ENCODE results near the gene KIF11. TPM values are rescaled to one million over a fixed set of nuclear protein-coding genes. Genes with fewer than 3 reads are reported as not detected.

KIF11 gene
- total and polyA plus RNA-seq, 5 experiments from 2014 or later: 0.20 to 0.96 (median 0.55) TPM

DNA sequence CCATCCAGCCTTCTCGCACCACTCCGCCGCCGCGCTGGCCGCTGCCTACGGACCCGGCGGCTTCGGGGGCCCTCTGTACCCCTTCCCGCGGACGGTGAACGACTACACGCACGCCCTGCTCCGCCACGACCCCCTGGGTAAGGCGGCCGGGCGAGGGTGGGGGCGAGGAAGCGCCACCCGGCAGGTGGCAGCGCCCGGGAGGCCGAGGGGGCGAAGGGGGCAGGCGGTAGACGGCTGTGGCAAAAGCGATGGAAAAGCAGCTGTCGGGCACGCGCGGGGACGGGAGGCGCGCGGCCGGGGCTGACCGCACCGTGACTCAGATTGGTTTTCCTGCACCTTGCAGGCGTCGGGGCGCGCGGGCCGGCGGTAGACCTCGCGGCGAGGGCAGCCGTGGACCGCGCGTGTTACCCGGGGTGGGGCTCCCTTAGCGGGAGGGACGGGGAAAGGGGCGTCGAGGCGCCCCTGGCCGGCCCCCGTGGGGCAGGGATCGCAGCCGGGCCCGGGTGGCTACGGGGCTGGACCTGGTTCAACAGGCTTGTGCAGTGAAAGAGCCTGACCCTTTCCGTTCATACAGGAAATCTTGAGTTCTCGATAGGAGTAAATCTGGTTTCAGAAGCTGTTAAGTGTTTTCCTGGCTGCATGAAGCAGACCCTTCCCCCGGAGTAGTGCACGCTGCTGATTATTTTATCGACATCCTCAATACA lies 97.4 kb downstream of the KIF11 start:
- Mint-ChIP-seq H3K4me3 (peak overlapping the region; percentile 71 to 88 (median 78)), H3K9me3 (peaks cover 0 to 13% (median 3%) of the 10 kb centered on the region in 9 donors), H3K36me3 (peaks cover 0 to 15% (median 6%) of the 10 kb centered on the region in 3 donors), H3K27ac (peak overlapping the region in 2 of 10 donors; percentile 67 to 78), H3K4me1 (peaks cover 14 to 46% (median 27%) of the 10 kb centered on the region in 4 donors), H3K27me3 (peaks cover 38 to 75% (median 43%) of the 10 kb centered on the region in 5 donors)
- POLR2A ChIA-PET: interaction anchor here (2.0 kb wide), 1 partner anchor 158 kb away, joined by 9 read pairs; the partner anchor contains the start of gene EXOC6
- peak in 5 of 10 donors; percentile 14 to 61 (median 27) for DNase-seq
- peak; percentile 50 to 57 for ATAC-seq

DNA sequence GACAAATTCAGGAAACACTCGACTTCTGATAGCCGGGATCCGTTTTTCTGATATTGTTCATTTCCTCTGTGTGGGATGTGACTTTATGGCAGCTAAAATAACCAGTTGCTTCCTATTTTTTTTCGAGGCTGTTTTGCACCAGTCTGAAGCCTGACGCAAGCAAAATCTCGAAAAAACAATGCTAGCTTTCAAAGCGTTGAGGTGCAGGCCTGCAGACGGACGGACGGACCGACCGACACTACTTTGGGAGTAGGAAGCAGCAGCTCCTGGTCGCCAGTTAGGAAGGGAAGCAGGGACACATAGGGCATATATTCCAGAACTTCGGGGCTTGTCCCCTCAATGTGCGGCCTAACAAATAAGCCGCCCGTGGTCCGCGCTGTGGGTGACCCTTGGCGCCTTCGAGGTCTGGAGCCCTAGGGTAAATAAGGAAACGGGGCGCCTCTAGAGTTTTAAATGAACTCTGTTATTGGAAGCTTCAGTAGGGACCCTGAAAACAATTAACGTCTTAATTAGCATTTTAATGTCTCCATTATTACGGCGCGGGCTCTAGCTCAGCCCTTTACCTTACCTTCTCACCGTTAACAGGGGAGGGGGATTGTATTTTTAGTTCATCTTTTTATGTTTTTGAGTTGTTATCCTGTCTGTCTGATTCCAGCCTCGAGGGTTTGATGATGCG lies 98.1 kb downstream of the KIF11 start:
- peak in 1 of 2 donors; percentile 11 for ATAC-seq
- POLR2A ChIA-PET: interaction anchor here (2.0 kb wide), 1 partner anchor 158 kb away, joined by 9 read pairs; the partner anchor contains the start of gene EXOC6
- H3K27ac Mint-ChIP-seq: peak overlapping the region in 4 of 10 donors; percentile 19 to 78 (median 54)
- H3K4me1 Mint-ChIP-seq: peaks cover 14 to 46% (median 27%) of the 10 kb centered on the region in 4 donors
- H3K4me3 Mint-ChIP-seq: peak overlapping the region; percentile 71 to 88 (median 78)
- H3K9me3 Mint-ChIP-seq: peaks cover 0 to 6% (median under 1%) of the 10 kb centered on the region in 9 donors
- H3K27me3 Mint-ChIP-seq: peaks cover 38 to 74% (median 45%) of the 10 kb centered on the region in 5 donors
- DNase-seq: peak in 1 of 10 donors; percentile 7
- H3K36me3 Mint-ChIP-seq: peaks cover 0 to 8% (median 5%) of the 10 kb centered on the region in 3 donors

DNA sequence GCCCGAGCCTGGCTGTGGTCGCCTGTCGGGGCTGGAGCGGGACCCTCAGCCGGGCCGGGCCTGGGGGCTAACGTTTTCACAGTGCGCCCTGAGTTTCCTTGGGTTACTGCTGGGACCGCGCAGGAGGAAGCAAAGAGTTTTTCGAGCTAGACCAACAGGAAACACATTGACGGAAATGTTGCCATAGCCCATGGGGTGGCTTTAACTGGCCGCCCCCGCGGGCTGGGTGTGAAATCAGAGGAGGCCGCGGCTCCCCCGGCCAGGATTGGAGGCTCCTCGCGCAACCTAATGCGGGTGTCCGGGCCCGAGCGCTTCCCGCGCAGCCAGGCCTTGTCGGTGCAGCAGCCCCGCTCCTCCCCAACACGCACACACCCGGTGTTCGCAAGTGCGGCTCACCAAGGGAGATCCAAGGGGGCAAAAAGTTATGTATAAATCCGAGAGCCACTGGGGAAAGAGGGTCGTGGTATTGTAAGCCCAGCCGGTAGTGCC lies 98.7 kb downstream of the KIF11 start:
- POLR2A ChIA-PET: interaction anchor here (2.0 kb wide), 1 partner anchor 157 kb away, joined by 9 read pairs; the partner anchor contains the start of gene EXOC6
- H3K9me3 Mint-ChIP-seq: peaks cover 0 to 4% (median 0%) of the 10 kb centered on the region in 9 donors
- H3K27me3 Mint-ChIP-seq: peaks cover 38 to 76% (median 46%) of the 10 kb centered on the region in 5 donors
- peaks cover 14 to 50% (median 27%) of the 10 kb centered on the region in 4 donors for H3K4me1 Mint-ChIP-seq
- ATAC-seq (no peak), DNase-seq (peak in 3 of 10 donors; percentile 11 to 31 (median 16))
- peaks cover 0 to 8% (median 4%) of the 10 kb centered on the region in 3 donors for H3K36me3 Mint-ChIP-seq
- H3K4me3 Mint-ChIP-seq: peak overlapping the region; percentile 28 to 88 (median 72)
- H3K27ac Mint-ChIP-seq: peak overlapping the region in 3 of 10 donors; percentile 19 to 78 (median 67)

DNA sequence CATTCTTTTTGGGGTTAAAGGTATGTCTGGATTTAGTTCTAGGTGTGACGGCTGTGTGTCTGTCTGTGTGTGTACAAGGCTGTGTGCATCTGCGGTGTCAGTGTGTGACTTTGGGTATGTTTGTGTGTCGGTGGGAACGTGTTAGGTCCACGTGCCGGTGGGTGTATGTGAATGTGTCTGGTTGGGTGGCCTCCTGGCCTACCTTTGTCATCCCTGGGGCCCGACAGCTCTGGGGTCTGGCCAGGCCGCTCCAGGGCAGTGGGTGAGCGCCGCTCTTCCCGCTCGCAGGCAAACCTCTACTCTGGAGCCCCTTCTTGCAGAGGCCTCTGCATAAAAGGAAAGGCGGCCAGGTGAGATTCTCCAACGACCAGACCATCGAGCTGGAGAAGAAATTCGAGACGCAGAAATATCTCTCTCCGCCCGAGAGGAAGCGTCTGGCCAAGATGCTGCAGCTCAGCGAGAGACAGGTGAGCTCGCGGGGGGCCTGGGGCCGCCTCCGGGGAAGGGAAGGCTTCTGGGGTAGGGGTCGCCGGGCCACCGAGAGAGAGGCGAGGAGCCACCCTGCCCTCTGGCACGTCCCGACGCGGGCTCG lies 99.2 kb downstream of the KIF11 start:
- no peak for ATAC-seq
- POLR2A ChIA-PET: interaction anchor here (2.0 kb wide), 1 partner anchor 156 kb away, joined by 9 read pairs; the partner anchor contains the start of gene EXOC6
- Mint-ChIP-seq H3K4me1 (peaks cover 14 to 50% (median 27%) of the 10 kb centered on the region in 4 donors), H3K36me3 (peaks cover 0 to 4% (median 4%) of the 10 kb centered on the region in 3 donors), H3K9me3 (peaks cover 0 to 4% (median 0%) of the 10 kb centered on the region in 9 donors), H3K27me3 (peaks cover 36 to 81% (median 51%) of the 10 kb centered on the region in 5 donors), H3K27ac (peak overlapping the region in 2 of 10 donors; percentile 67 to 78), H3K4me3 (peak overlapping the region; percentile 10 to 88 (median 72))
- no peak for DNase-seq

DNA sequence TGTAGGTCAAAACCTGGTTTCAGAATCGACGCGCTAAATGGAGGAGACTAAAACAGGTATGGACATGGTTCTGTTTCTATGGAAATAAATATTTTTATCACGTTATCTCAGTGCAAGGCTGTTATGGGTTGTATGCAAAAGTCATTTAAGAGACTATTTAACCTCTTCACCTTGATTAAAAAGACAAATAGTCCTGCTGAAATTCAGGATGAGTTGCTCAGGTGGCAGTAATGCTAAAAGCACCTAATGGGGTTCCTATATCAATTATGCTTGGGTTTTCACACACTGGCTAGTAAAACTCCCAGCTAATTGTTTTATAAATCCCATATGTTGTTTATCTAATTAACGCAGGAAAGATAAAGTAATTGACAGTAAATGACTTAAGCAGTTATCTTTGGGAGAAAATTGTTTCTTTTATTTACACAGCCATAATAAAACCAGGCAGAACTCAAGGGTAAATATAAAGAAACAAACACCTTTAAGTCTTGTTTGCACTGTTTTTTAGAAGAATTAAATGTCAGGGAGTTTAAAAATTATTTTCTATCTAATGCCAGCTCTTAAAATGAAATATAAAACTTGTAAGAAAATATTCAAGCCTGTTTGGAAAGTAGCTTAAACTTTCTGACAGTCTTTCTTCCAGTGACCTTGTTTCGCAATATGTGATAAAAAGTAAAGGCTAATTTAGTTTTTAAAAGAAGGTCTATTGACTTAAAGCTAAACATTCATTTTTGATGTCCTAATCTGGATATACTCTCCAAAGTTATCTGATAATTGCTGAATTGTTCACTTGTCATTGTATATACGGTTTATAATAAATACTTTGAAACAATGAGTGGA lies 100.0 kb downstream of the KIF11 start:
- ATAC-seq (no peak), DNase-seq (no peak)
- POLR2A ChIA-PET: no interaction called here
- Mint-ChIP-seq H3K4me3 (peak overlapping the region in 8 of 10 donors; percentile 8 to 88 (median 66)), H3K36me3 (peaks cover 0 to 4% (median under 1%) of the 10 kb centered on the region in 3 donors), H3K27me3 (peaks cover 32 to 78% (median 50%) of the 10 kb centered on the region in 5 donors), H3K9me3 (peaks cover 0 to 2% (median 0%) of the 10 kb centered on the region in 9 donors), H3K27ac (peak overlapping the region in 1 of 10 donors; percentile 67), H3K4me1 (peaks cover 14 to 55% (median 31%) of the 10 kb centered on the region in 4 donors)

DNA sequence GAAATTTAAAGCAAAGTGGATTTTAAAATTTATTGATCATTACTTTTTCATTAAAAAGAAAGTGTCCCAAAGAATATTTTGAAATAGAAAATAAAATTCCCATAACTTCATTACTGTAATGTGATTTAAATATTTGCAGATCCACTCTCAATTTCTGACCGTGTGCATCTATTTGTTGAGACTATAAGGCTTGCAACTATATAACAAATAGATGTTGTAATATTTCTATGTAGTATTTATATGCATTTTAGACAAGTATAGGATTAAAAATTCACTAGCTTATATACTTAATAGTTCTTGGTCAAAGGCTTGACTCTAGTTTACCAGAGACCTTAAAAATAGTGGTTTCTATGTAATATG lies 100.6 kb downstream of the KIF11 start:
- H3K36me3 Mint-ChIP-seq: peaks cover 0 to 4% (median 0%) of the 10 kb centered on the region in 3 donors
- H3K9me3 Mint-ChIP-seq: peaks cover 0 to 2% (median 0%) of the 10 kb centered on the region in 9 donors
- DNase-seq (no peak), ATAC-seq (no peak)
- peaks cover 31 to 72% (median 50%) of the 10 kb centered on the region in 5 donors for H3K27me3 Mint-ChIP-seq
- no peak overlapping the region for H3K27ac Mint-ChIP-seq
- H3K4me1 Mint-ChIP-seq: peaks cover 17 to 56% (median 36%) of the 10 kb centered on the region in 4 donors
- no peak overlapping the region for H3K4me3 Mint-ChIP-seq
- POLR2A ChIA-PET: no interaction called here

DNA sequence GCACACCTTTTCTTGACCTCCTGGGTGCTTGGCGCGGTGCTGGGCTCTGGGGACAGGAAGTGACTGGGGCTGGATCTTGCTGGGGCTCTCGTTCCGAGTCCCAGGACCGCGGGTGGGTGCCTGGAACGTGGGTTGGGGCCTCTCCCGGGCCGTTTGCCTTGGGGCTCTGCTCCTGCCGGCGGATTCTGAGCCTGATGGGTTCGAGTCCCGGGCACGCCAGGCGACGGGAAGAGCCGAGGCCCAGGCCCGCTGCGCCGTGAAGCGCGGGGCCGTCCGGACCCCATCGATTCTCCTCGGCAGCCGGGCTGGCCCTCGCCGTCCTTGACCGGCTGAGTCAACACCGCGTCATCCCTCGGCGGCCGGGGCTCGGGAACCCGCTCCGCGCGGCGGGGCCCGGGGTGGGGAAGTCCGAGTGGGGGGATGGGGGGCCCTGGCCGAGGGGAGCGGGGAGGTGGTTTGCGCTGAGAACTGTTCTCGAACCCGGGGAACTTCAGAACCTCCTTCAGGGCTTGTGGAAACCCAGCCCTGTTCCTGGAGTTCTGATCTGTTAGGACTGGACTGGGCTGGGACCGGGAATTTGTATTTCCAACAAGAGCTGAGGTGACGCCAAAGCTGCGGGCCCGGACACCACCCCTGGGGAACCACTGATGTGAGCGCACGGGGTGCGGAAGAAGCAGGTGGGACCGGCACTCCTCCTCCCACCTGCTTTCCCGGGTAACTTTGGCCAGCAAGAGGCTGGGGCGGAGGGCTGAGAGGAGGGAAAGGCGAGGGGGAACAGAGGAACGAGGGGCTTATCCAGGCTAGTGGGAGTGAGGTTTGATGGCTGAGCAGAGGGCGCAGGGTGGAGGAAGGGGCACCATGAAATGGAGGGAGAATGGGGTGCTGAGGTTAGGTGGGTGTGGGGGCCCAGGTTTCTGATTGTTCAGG lies 103.0 kb downstream of the KIF11 start:
- Mint-ChIP-seq H3K4me1 (peaks cover 23 to 63% (median 39%) of the 10 kb centered on the region in 4 donors), H3K9me3 (peaks cover 0 to 2% (median 0%) of the 10 kb centered on the region in 9 donors), H3K27ac (peak overlapping the region in 1 of 10 donors; percentile 66), H3K4me3 (no peak overlapping the region), H3K27me3 (peaks cover 31 to 78% (median 43%) of the 10 kb centered on the region in 5 donors), H3K36me3 (peaks cover 0 to 2% (median 0%) of the 10 kb centered on the region in 3 donors)
- no peak for DNase-seq
- POLR2A ChIA-PET: no interaction called here
- ATAC-seq: no peak

DNA sequence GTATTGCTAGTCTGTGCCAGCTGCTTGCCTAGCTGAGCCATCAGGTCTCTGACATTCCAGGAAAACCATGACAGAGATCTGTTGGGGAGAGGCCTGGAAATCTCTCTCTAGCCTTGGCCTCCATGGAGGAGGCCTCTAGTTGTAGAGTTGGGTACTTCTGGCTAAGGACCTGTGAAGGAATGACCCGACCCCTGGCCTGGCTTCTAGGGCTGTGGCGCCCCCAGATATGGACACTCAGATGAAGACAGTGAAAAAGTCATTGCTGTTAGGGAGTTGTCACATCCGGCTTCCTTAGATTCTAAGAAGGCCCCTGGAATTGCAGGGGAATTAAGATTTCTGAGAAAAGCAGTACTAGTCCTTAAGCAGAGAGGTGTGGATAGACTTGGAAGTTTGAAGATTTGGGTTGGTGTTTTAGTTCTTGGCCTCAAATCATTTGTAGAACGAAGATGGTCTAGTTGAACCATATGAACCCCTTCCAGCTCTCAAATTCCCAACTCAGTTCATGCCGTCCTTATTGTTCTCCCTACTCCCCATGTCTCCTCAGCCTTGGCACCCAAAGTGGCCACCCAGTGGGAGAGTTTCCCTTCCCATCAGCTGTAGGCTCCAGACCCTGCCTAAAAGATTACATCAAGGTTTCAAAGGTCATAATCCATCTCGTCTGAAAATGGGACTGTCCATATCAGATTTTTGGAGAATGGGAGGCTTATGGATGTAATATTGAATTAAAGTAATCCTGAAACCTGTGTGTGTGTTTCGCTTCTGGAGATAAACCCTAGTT lies 103.9 kb downstream of the KIF11 start:
- ATAC-seq: no peak
- peak overlapping the region in 1 of 10 donors; percentile 66 for H3K27ac Mint-ChIP-seq
- peaks cover 36 to 78% (median 47%) of the 10 kb centered on the region in 5 donors for H3K27me3 Mint-ChIP-seq
- no peak for DNase-seq
- no peak overlapping the region for H3K4me3 Mint-ChIP-seq
- H3K36me3 Mint-ChIP-seq: peaks cover 0 to under 1% (median 0%) of the 10 kb centered on the region in 3 donors
- H3K9me3 Mint-ChIP-seq: no peaks in the 10 kb centered on the region
- POLR2A ChIA-PET: no interaction called here
- peaks cover 18 to 63% (median 33%) of the 10 kb centered on the region in 4 donors for H3K4me1 Mint-ChIP-seq

DNA sequence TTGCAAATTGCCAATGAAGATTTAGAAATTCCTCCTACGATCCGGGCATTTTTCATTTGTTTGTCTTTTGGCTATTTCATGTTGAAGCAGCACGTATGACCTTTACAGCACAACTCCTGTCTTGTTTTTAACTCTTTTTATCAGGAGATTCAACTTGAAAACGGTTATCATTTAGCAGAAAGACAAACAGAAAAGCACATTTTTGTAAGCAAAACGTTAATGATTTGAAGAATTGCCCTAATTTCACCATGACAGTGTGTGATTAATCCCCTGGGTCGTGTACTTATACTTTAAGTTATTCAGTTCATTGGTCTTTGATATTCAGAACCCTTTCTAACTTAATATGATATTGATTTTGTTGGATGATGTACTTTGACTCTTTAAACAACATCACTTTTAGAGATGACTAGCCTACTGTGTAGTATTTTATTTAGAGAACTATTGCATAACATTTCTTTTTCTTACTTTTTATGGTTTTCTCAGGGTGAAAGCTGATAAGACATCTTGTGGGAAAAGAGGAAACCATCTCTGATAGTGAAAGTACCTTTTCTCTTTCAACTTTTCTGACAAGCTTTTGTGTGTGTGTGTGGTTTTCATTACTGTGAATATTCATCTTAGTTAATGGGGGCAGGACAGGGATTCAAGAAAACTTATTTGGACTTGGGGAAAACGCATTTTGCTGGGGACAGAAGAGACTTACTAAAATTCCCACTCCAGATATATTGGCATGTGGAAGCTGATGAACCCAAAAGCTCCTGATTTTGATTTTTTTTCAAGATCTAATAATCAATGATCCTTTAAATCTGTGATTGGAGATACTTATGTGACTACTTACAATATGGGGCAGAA lies 105.0 kb downstream of the KIF11 start:
- Mint-ChIP-seq H3K36me3 (no peaks in the 10 kb centered on the region), H3K27me3 (peaks cover 34 to 74% (median 47%) of the 10 kb centered on the region in 5 donors), H3K27ac (peak overlapping the region in 1 of 10 donors; percentile 23), H3K9me3 (no peaks in the 10 kb centered on the region), H3K4me3 (peak overlapping the region in 9 of 10 donors; percentile 1 to 74 (median 59)), H3K4me1 (peaks cover 11 to 61% (median 24%) of the 10 kb centered on the region in 4 donors)
- peak in 1 of 10 donors; percentile 2 for DNase-seq
- POLR2A ChIA-PET: no interaction called here
- ATAC-seq: no peak
